Neuronal stem cell (in vitro differentiated cells): Measurements from ENCODE around the gene CPLANE2.
"Not testable (repeated sequence)": the region's sequence is repeated elsewhere in the genome, so short reads cannot be mapped to it uniquely, and the experiment has no call there.

Experiments used
- DNase-seq: peaks from one replicate; pipeline ENCODE4 v3.0.0-alpha.2; 2013; ENCODE audit warnings: low spot score
- H2AFZ ChIP-seq: one replicate; pipeline ENCODE4 v1.6.1; 2013; ENCODE audit warnings: mild to moderate bottlenecking, low read length, inconsistent platforms
- H2AK5ac ChIP-seq: 2 replicates; pipeline ENCODE4 v1.6.1; 2013; ENCODE audit warnings: low read depth, mild to moderate bottlenecking, inconsistent platforms, low read length, moderate library complexity, mixed read lengths
- H2BK120ac ChIP-seq: 2 replicates; pipeline ENCODE4 v1.6.1; 2013; ENCODE audit warnings: low read depth, mild to moderate bottlenecking, inconsistent platforms, low read length, moderate library complexity, mixed read lengths
- H2BK12ac ChIP-seq: one replicate; pipeline ENCODE4 v1.6.1; 2013; ENCODE audit warnings: low read length, inconsistent platforms
- H2BK15ac ChIP-seq: 2 replicates; pipeline ENCODE4 v1.6.1; 2013; ENCODE audit warnings: mild to moderate bottlenecking, low read length, inconsistent platforms, mixed read lengths
- H2BK5ac ChIP-seq: one replicate; pipeline ENCODE4 v1.6.1; 2013; ENCODE audit warnings: inconsistent platforms, mild to moderate bottlenecking, low read length, moderate library complexity
- H3K14ac ChIP-seq: one replicate; pipeline ENCODE4 v1.6.1; 2013; ENCODE audit warnings: low read length, inconsistent platforms
- H3K18ac ChIP-seq: 2 replicates; pipeline ENCODE4 v1.6.1; 2013; ENCODE audit warnings: low read length, inconsistent platforms
- H3K23ac ChIP-seq: 2 replicates; pipeline ENCODE4 v1.6.1; 2013; ENCODE audit warnings: low read depth, mild to moderate bottlenecking, mixed read lengths, low read length, inconsistent platforms; ENCODE audit not compliant: poor library complexity
- H3K27ac ChIP-seq: replicated peaks from 3 replicates; pipeline ENCODE4 v1.5.1; 2013; ENCODE audit warnings: low read length, inconsistent platforms
- H3K27me3 ChIP-seq, 3 experiments: 2 replicates each; pipeline ENCODE4 v1.6.1; 2013; ENCODE audit warnings: low read length in 3 of 3, mild to moderate bottlenecking in 2 of 3, inconsistent platforms in 1 of 3, low read depth in 1 of 3, mixed read lengths in 1 of 3, moderate library complexity in 1 of 3; ENCODE audit not compliant: control insufficient read depth in 3 of 3, insufficient read depth in 3 of 3
- H3K36me3 ChIP-seq, 2 donors: replicated peaks in 1 of 2; 2 replicates each; pipeline ENCODE4 v1.6.1; 2013; ENCODE audit warnings: low read length in 2 of 2; ENCODE audit not compliant: control insufficient read depth in 2 of 2, insufficient read depth in 2 of 2
- H3K4ac ChIP-seq: 2 replicates; pipeline ENCODE4 v1.6.1; 2013; ENCODE audit warnings: inconsistent platforms, mild to moderate bottlenecking, low read length, moderate library complexity
- H3K4me1 ChIP-seq, 2 donors: 1 replicate in 1 of 2; 2 replicates in 1 of 2; pipeline ENCODE4 v1.6.1; 2013; ENCODE audit warnings: low read length in 2 of 2, low read depth in 1 of 2; ENCODE audit not compliant: control insufficient read depth in 2 of 2, insufficient read depth in 1 of 2
- H3K4me2 ChIP-seq: one replicate; pipeline ENCODE4 v1.6.1; 2013; ENCODE audit warnings: mild to moderate bottlenecking, low read length, inconsistent platforms; ENCODE audit not compliant: insufficient read depth, poor library complexity, severe bottlenecking
- H3K4me3 ChIP-seq, 2 donors: 2 replicates each; pipeline ENCODE4 v1.5.1; 2013; ENCODE audit warnings: low read length in 2 of 2, mild to moderate bottlenecking in 2 of 2, inconsistent platforms in 1 of 2, moderate library complexity in 1 of 2
- H3K79me1 ChIP-seq: one replicate; pipeline ENCODE4 v1.6.1; 2013; ENCODE audit warnings: low read depth, mild to moderate bottlenecking, inconsistent platforms, low read length, moderate library complexity
- H3K9ac ChIP-seq: one replicate; pipeline ENCODE4 v1.6.1; 2013; ENCODE audit warnings: mild to moderate bottlenecking, low read depth, low read length, inconsistent platforms; ENCODE audit not compliant: poor library complexity
- H3K9me3 ChIP-seq, 2 donors: replicated peaks in 1 of 2; 2 replicates each; pipeline versions ENCODE3 to v1.6.1; 2013; ENCODE audit warnings: low read length in 2 of 2, mild to moderate bottlenecking in 2 of 2, inconsistent platforms in 1 of 2, low read depth in 1 of 2, mixed read lengths in 1 of 2, moderate library complexity in 1 of 2; ENCODE audit not compliant: control insufficient read depth in 2 of 2, insufficient read depth in 1 of 2
- H4K8ac ChIP-seq: one replicate; pipeline ENCODE4 v1.6.1; 2013; ENCODE audit warnings: low read depth, mild to moderate bottlenecking, inconsistent platforms, low read length, moderate library complexity
- H4K91ac ChIP-seq: one replicate; pipeline ENCODE4 v1.6.1; 2013; ENCODE audit warnings: low read length, low read depth, mild to moderate bottlenecking, inconsistent platforms; ENCODE audit not compliant: poor library complexity
- whole genome bisulfite sequencing, 2 donors: extraction: QIAGEN DNeasy Blood & Tissue Kit; methylation state at CpG; one replicate each; pipeline ENCODE4 v1.1.7; 2013; ENCODE audit warnings: missing lambda C conversion rate in 2 of 2, mixed read lengths in 1 of 2; ENCODE audit not compliant: insufficient read length in 2 of 2, insufficient replicate concordance in 1 of 2; ENCODE audit errors: extremely low coverage in 2 of 2; 5-methylcytosine and 5-hydroxymethylcytosine counted together

The CPLANE2 gene

GRCh38 chr1:16257556-16257955, 20.6 kb upstream of the CPLANE2 start:
- H3K9me3 ChIP-seq, H4K91ac ChIP-seq, H3K4me3 ChIP-seq, H3K14ac ChIP-seq, H2AFZ ChIP-seq, H2BK15ac ChIP-seq, H3K4me2 ChIP-seq, H3K27ac ChIP-seq, H3K79me1 ChIP-seq, H3K27me3 ChIP-seq, DNase-seq, H4K8ac ChIP-seq, H3K9ac ChIP-seq, H2AK5ac ChIP-seq, H2BK120ac ChIP-seq, H3K18ac ChIP-seq, H3K4ac ChIP-seq, H2BK12ac ChIP-seq, H2BK5ac ChIP-seq, H3K4me1 ChIP-seq, H3K23ac ChIP-seq: not testable (repeated sequence)
- peaks cover 8 to 49% of the 10 kb centered on the region in 2 donors for H3K36me3 ChIP-seq
- WGBS, 2 donors: no CpG with 5 or more reads among the region's 3 CpGs

GRCh38 chr1:16256478-16256877, 19.5 kb upstream of the CPLANE2 start:
- WGBS, 2 donors: no CpG with 5 or more reads among the region's 4 CpGs
- Histone ChIP-seq H3K9ac (no peak overlapping the region), H3K4me3 (no peak overlapping the region), H2BK15ac (no peak overlapping the region), H3K4ac (no peak overlapping the region), H3K27me3 (no peaks in the 10 kb centered on the region), H2AK5ac (no peak overlapping the region), H3K27ac (no peak overlapping the region), H2BK12ac (no peak overlapping the region), H3K79me1 (no peaks in the 10 kb centered on the region), H3K14ac (no peak overlapping the region), H2AFZ (no peak overlapping the region), H2BK120ac (no peak overlapping the region), H3K9me3 (no peaks in the 10 kb centered on the region), H4K8ac (no peak overlapping the region), H3K23ac (no peak overlapping the region), H3K4me1 (peaks cover 0 to 1% of the 10 kb centered on the region in 2 donors), H2BK5ac (no peak overlapping the region), H4K91ac (no peak overlapping the region), H3K4me2 (no peak overlapping the region), H3K18ac (no peak overlapping the region), H3K36me3 (peaks cover 14 to 55% of the 10 kb centered on the region in 2 donors)
- no peak for DNase-seq

GRCh38 chr1:16254263-16254928, 17.4 kb upstream of the CPLANE2 start:
- Histone ChIP-seq H2BK120ac (no peak overlapping the region), H3K9me3 (no peaks in the 10 kb centered on the region), H4K91ac (no peak overlapping the region), H2AFZ (no peak overlapping the region), H3K4me1 (no peaks in the 10 kb centered on the region), H3K36me3 (peaks cover 23 to 75% of the 10 kb centered on the region in 2 donors), H3K4ac (no peak overlapping the region), H3K27me3 (no peaks in the 10 kb centered on the region), H3K4me3 (no peak overlapping the region), H4K8ac (no peak overlapping the region), H3K9ac (no peak overlapping the region), H2BK12ac (no peak overlapping the region), H3K23ac (no peak overlapping the region), H3K18ac (no peak overlapping the region), H2BK15ac (no peak overlapping the region), H3K14ac (no peak overlapping the region), H3K4me2 (no peak overlapping the region), H3K27ac (no peak overlapping the region), H3K79me1 (no peaks in the 10 kb centered on the region), H2BK5ac (no peak overlapping the region), H2AK5ac (no peak overlapping the region)
- WGBS, 2 donors: no CpG with 5 or more reads among the region's 4 CpGs
- DNase-seq: no peak

GRCh38 chr1:16253332-16253922, 16.4 kb upstream of the CPLANE2 start:
- no peak overlapping the region for H3K4me3 ChIP-seq
- H3K4ac ChIP-seq: no peak overlapping the region
- no CpG with 5 or more reads among the region's 5 CpGs for WGBS, 2 donors
- H3K27ac ChIP-seq: no peak overlapping the region
- no peak overlapping the region for H4K91ac ChIP-seq
- no peaks in the 10 kb centered on the region for H3K4me1 ChIP-seq
- no peak overlapping the region for H2BK15ac ChIP-seq
- no peak overlapping the region for H3K18ac ChIP-seq
- no peaks in the 10 kb centered on the region for H3K9me3 ChIP-seq
- H3K79me1 ChIP-seq: no peaks in the 10 kb centered on the region
- no peak overlapping the region for H2AFZ ChIP-seq
- no peak for DNase-seq
- H3K4me2 ChIP-seq: no peak overlapping the region
- H3K36me3 ChIP-seq: peaks cover 23 to 85% of the 10 kb centered on the region in 2 donors
- no peak overlapping the region for H3K9ac ChIP-seq
- no peak overlapping the region for H2BK5ac ChIP-seq
- H2BK12ac ChIP-seq: no peak overlapping the region
- no peak overlapping the region for H2BK120ac ChIP-seq
- H4K8ac ChIP-seq: no peak overlapping the region
- no peak overlapping the region for H3K14ac ChIP-seq
- H2AK5ac ChIP-seq: no peak overlapping the region
- no peaks in the 10 kb centered on the region for H3K27me3 ChIP-seq
- H3K23ac ChIP-seq: no peak overlapping the region
